HFFc6 (cell line): ENCODE results near the gene NUP133. TPM values are rescaled to one million over a fixed set of nuclear protein-coding genes. Genes with fewer than 3 reads are reported as not detected.
A peak's percentile ranks its signal among the peaks of the same experiment; 100 is the strongest.
"Not testable (repeated sequence)": the region's sequence is repeated elsewhere in the genome, so short reads cannot be mapped to it uniquely, and the experiment has no call there.

ENCODE experiments used
- DNase-seq: peaks from one replicate; pipeline ENCODE4 v3.0.0-alpha.2; 2018
- H3K27ac Mint-ChIP-seq: 2 replicates; pipeline ENCODE4 v1.8.0; 2020; ENCODE audit warnings: mild to moderate bottlenecking, mixed read lengths
- H3K27me3 Mint-ChIP-seq: 2 replicates; pipeline ENCODE4 v1.8.0; 2021; ENCODE audit warnings: mild to moderate bottlenecking, moderate library complexity, mixed read lengths; ENCODE audit not compliant: insufficient read depth
- H3K36me3 Mint-ChIP-seq: 2 replicates; pipeline ENCODE4 v1.8.0; 2021; ENCODE audit warnings: low read depth, mixed read lengths
- H3K4me1 Mint-ChIP-seq: 2 replicates; pipeline ENCODE4 v1.8.0; 2020; ENCODE audit warnings: low read depth, mixed read lengths
- H3K4me3 Mint-ChIP-seq: 2 replicates; pipeline ENCODE4 v1.8.0; 2020; ENCODE audit warnings: mild to moderate bottlenecking, moderate library complexity, mixed read lengths
- H3K9me3 Mint-ChIP-seq: 2 replicates; pipeline ENCODE4 v1.8.0; 2020; ENCODE audit warnings: mild to moderate bottlenecking, mixed read lengths
- CTCF ChIP-seq: fragments of 200-600 bp; sonication (generic); IDR thresholded peaks from 2 replicates; pipeline ENCODE4 v1.5.0; 2021; ENCODE audit warnings: antibody characterized with exemption, mild to moderate bottlenecking
- total RNA-seq, 6 experiments: library from RNA; stranded (reverse); fragmentation: NEBNext Ultra II Directional; extraction: Animal tissue kit (Norgen Biotek cat#: 25700); gene quantifications; 2 replicates in 1 of 6; 3 replicates in 5 of 6; pipeline ENCODE4 v1.2.3, GENCODE V29; 2021

The NUP133 gene
- total RNA-seq, 6 experiments from 2014 or later: 34.3 to 42.8 (median 36.0) TPM

GRCh38 chr1:229408458-229409037 lies 99.6 kb downstream of the NUP133 start:
- no peak overlapping the region for H3K27ac Mint-ChIP-seq
- H3K9me3 Mint-ChIP-seq: no peaks in the 10 kb centered on the region
- peak overlapping the region; percentile 31; the same call in 1 of the 2 replicates for H3K4me3 Mint-ChIP-seq
- peaks cover 34% of the 10 kb centered on the region for H3K27me3 Mint-ChIP-seq
- H3K36me3 Mint-ChIP-seq: no peaks in the 10 kb centered on the region
- DNase-seq: peak; percentile 64
- peaks cover 31% of the 10 kb centered on the region for H3K4me1 Mint-ChIP-seq
- TF ChIP-seq CTCF: no peak

- DNase-seq: no peak
- Mint-ChIP-seq H3K27me3 (peaks cover 41% of the 10 kb centered on the region), H3K4me3 (peak overlapping the region; percentile 26; the same call in 1 of the 2 replicates), H3K36me3 (no peaks in the 10 kb centered on the region), H3K9me3 (no peaks in the 10 kb centered on the region), H3K27ac (no peak overlapping the region), H3K4me1 (peaks cover 31% of the 10 kb centered on the region)
- no peak for TF ChIP-seq CTCF
Observed at GRCh38 chr1:229407206-229408026, 100.7 kb downstream of the NUP133 start.

- TF ChIP-seq CTCF: no peak
- Mint-ChIP-seq H3K27ac (no peak overlapping the region), H3K27me3 (peaks cover 42% of the 10 kb centered on the region), H3K4me1 (peaks cover 31% of the 10 kb centered on the region), H3K9me3 (no peaks in the 10 kb centered on the region), H3K36me3 (no peaks in the 10 kb centered on the region), H3K4me3 (no peak overlapping the region; the same call in 1 of the 2 replicates)
- DNase-seq: no peak
Observed at GRCh38 chr1:229406798-229407197, 101.3 kb downstream of the NUP133 start.

GRCh38 chr1:229403573-229403972 lies 104.6 kb downstream of the NUP133 start:
- H3K36me3 Mint-ChIP-seq: no peaks in the 10 kb centered on the region
- no peak for DNase-seq
- peaks cover 43% of the 10 kb centered on the region for H3K27me3 Mint-ChIP-seq
- peaks cover 11% of the 10 kb centered on the region for H3K4me1 Mint-ChIP-seq
- H3K4me3 Mint-ChIP-seq: no peak overlapping the region
- no peak overlapping the region for H3K27ac Mint-ChIP-seq
- H3K9me3 Mint-ChIP-seq: no peaks in the 10 kb centered on the region
- no peak; the same call in 1 of the 2 replicates for TF ChIP-seq CTCF

- no peak for TF ChIP-seq CTCF
- Mint-ChIP-seq H3K36me3 (no peaks in the 10 kb centered on the region), H3K9me3 (no peaks in the 10 kb centered on the region), H3K4me3 (no peak overlapping the region), H3K4me1 (peaks cover 5% of the 10 kb centered on the region), H3K27ac (no peak overlapping the region), H3K27me3 (peaks cover 43% of the 10 kb centered on the region)
- no peak for DNase-seq
Observed at GRCh38 chr1:229402993-229403392, 105.1 kb downstream of the NUP133 start.

GRCh38 chr1:229402329-229402728 lies 105.8 kb downstream of the NUP133 start:
- H3K27me3 Mint-ChIP-seq: peaks cover 43% of the 10 kb centered on the region
- not testable (repeated sequence) for H3K27ac Mint-ChIP-seq, H3K9me3 Mint-ChIP-seq, H3K4me3 Mint-ChIP-seq, H3K4me1 Mint-ChIP-seq, H3K36me3 Mint-ChIP-seq, DNase-seq
